Brain microvascular endothelial cell (primary cell): ENCODE measurements around the gene AKR1A1.

Experiments used
- DNase-seq: peaks from one replicate; pipeline ENCODE4 v3.0.0-alpha.2; 2020
- H3K27ac ChIP-seq: fragments of 250-450 bp; sonication (Bioruptor Pico); 2 replicates; pipeline ENCODE4 v1.5.1; 2020; ENCODE audit warnings: mild to moderate bottlenecking, moderate library complexity
- H3K27me3 ChIP-seq: fragments of 250-450 bp; sonication (Bioruptor Pico); replicated peaks from 2 replicates; pipeline ENCODE4 v1.5.1; 2020; ENCODE audit warnings: mild to moderate bottlenecking
- H3K36me3 ChIP-seq: fragments of 250-450 bp; sonication (Bioruptor Pico); replicated peaks from 2 replicates; pipeline ENCODE4 v1.5.1; 2020; ENCODE audit warnings: mild to moderate bottlenecking
- H3K4me3 ChIP-seq: 2 replicates; pipeline ENCODE4 v1.5.1; 2011; ENCODE audit warnings: low read depth, mild to moderate bottlenecking, control low read depth, low read length, moderate library complexity
- CTCF ChIP-seq: IDR thresholded peaks from 2 replicates; pipeline ENCODE4 v1.5.1; 2011; ENCODE audit warnings: low read depth, mild to moderate bottlenecking, moderate library complexity, low read length, control low read depth, inconsistent platforms; ENCODE audit errors: missing control alignments
- in situ Hi-C: cut with HindIII; loops from 2 replicates; pipeline ENCODE4 v1.10.0; 2017; ENCODE audit warnings: low sequenced_read_pairs, low pct_ligation_motif_present

The AKR1A1 gene

GRCh38 chr1:45535988-45536766 is 14.4 kb upstream of the AKR1A1 start:
- no peak for TF ChIP-seq CTCF
- in situ Hi-C loops = no loop called here
- Histone ChIP-seq H3K36me3 (no peaks in the 10 kb centered on the region), H3K27me3 (no peaks in the 10 kb centered on the region), H3K27ac (no peak overlapping the region), H3K4me3 (no peak overlapping the region)
- DNase-seq = no peak

GRCh38 chr1:45536886-45537285 is 13.7 kb upstream of the AKR1A1 start:
- no peak overlapping the region for H3K27ac ChIP-seq
- no peaks in the 10 kb centered on the region for H3K36me3 ChIP-seq
- no peaks in the 10 kb centered on the region for H3K27me3 ChIP-seq
- TF ChIP-seq CTCF = no peak
- H3K4me3 ChIP-seq = no peak overlapping the region
- DNase-seq = no peak
- in situ Hi-C loops = no loop called here

GRCh38 chr1:45541193-45541592 is 9.4 kb upstream of the AKR1A1 start:
- no peaks in the 10 kb centered on the region for H3K27me3 ChIP-seq
- no peak for DNase-seq
- in situ Hi-C loops = no loop called here
- no peak overlapping the region for H3K27ac ChIP-seq
- H3K36me3 ChIP-seq = no peaks in the 10 kb centered on the region
- no peak overlapping the region for H3K4me3 ChIP-seq
- no peak for TF ChIP-seq CTCF

GRCh38 chr1:45542591-45542990 is 8.0 kb upstream of the AKR1A1 start:
- in situ Hi-C loops = no loop called here
- no peaks in the 10 kb centered on the region for H3K27me3 ChIP-seq
- DNase-seq = no peak
- no peak for TF ChIP-seq CTCF
- H3K4me3 ChIP-seq = no peak overlapping the region
- H3K27ac ChIP-seq = no peak overlapping the region
- H3K36me3 ChIP-seq = no peaks in the 10 kb centered on the region

- Histone ChIP-seq H3K36me3 (no peaks in the 10 kb centered on the region), H3K27ac (no peak overlapping the region), H3K4me3 (no peak overlapping the region), H3K27me3 (no peaks in the 10 kb centered on the region)
- in situ Hi-C loops = no loop called here
- no peak for DNase-seq
- TF ChIP-seq CTCF = no peak
These were observed 6.8 kb upstream of the AKR1A1 start for GRCh38 chr1:45543581-45544417.
